ENCODE measurements around the gene CST11.
"Not testable (repeated sequence)": the region's sequence is repeated elsewhere in the genome, so short reads cannot be mapped to it uniquely, and the experiment has no call there.

Gene CST11, protein sequence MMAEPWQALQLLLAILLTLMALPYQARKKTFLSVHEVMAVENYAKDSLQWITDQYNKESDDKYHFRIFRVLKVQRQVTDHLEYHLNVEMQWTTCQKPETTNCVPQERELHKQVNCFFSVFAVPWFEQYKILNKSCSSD

DNA sequence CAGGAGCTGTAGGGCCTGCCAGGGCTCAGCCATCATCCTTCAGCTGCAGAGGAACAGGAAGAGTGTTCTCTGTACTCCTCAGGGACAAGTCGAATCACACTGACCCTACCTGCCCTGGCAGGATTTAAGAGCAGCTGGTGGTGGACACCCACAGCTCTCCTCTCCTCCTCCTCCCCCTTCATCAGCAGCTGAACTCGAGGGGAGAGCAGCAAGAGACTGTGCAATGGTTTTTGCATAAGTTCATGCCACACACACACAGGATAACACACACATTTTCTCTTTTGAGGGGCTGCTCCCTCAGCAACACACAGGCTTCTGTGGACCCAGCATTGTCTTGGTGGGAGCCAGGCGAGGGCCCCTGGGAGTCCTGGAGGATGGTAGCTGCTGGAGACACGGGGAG, at the start of gene CST11:
Gene CST11 (minus strand): TSS at position 101 of the 400 bp plus-strand sequence. CDS start 65 bp downstream, at position 36.
- no peak for DNase-seq

DNA sequence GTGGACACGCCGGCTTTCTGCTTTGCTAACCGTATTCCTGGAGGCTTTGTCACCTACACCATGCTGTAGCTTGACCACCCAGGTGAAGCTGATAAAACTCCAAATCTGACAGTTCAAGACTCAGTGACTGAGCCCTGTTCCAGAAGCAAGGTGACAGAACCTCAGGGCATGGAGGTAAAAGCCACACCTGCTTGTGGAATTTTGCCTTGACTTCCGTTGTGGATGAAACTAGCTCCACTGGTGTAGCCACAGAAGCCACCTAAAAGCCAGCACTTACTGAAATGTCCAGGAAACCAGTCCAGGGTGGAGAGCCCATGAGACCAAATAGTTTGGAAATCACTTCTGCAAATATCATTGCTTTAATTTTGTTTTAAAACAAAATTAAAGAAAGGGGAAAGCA, 49.2 kb upstream of the CST11 start:
- no peak for DNase-seq

GRCh38 chr20:23497536-23497935, 44.9 kb upstream of the CST11 start:
- peak; percentile 8 for DNase-seq

DNA sequence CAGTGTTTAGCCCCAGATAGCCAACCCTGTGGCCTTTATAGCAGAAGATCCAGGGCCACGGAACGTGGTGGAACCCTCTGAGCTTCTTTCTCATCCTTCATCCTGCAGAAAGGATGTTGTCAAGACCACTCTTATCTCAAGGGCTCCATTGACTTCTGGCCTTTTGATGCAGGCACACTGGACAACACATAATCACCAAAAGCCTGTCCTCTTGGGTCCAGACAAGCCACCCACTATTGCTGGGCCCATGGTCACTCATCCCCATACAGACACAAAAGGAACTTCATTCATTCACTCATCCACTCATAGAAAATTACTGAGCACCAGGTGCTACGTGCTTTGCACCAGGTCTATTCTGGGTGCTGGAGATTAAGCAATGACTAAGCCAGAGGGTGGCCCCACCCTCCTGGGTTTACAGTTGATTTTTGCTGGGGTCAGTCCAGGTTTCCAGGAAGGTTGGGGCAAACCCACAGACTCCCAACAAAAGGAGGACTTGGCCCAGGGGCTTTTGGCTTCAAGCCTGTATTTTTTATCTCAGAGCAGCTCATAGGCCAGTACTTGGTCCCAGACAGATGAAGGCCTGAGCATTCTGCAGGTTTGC, 40.6 kb upstream of the CST11 start:
- no peak for DNase-seq

GRCh38 chr20:23492292-23492691, 39.6 kb upstream of the CST11 start:
- DNase-seq, result no peak

- no peak for DNase-seq
Observed at GRCh38 chr20:23490817-23491216, 38.1 kb upstream of the CST11 start, which contains the start of gene CST8. Gene CST8 (plus strand): TSS chr20:23491117. CDS start chr20:23491668, 551 bp downstream.

- no peak for DNase-seq
Observed at GRCh38 chr20:23488996-23489395, 36.3 kb upstream of the CST11 start.

- DNase-seq, result no peak
Observed at GRCh38 chr20:23488470-23488869, 35.8 kb upstream of the CST11 start.

DNA sequence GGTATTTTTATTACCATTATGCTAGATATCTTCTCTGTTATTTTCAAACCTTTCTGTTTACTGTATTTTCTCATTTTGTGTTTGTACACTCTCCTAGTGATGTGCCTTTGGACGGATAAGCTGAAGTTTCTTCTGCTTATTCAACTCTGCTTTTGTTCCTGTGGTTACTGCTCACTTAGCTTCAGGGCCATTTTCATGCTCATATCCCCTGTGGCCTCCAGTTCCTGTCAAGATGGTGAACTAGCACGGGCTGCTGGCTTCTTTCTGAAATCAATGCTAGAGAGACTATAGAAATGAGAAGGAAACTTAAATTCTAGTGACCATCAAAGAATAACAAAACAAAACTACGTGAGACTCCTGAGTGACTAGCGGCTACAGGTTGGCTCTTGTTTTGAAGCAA, 31.4 kb upstream of the CST11 start:
- DNase-seq, result no peak

DNA sequence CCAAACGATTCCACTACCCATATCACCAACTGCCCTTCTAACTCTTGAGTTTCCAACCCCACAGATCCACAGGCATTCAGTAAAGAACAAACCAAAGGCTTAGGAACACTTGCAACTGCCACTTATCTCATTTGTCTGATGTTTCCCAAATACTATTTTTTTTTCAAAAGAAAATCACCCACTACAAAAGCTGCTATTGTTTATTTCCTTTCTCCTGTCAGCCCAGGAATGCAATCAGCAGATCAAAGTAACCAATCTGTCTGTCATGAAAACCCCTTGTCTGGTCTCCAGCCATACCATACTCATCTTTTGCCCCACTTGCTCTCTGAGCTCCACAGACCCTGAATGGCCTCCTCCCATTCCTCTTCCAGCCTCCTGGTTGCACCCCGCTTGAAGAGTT, 29.5 kb upstream of the CST11 start:
- no peak for DNase-seq

GRCh38 chr20:23479043-23479442, 26.4 kb upstream of the CST11 start:
- DNase-seq, result no peak

DNA sequence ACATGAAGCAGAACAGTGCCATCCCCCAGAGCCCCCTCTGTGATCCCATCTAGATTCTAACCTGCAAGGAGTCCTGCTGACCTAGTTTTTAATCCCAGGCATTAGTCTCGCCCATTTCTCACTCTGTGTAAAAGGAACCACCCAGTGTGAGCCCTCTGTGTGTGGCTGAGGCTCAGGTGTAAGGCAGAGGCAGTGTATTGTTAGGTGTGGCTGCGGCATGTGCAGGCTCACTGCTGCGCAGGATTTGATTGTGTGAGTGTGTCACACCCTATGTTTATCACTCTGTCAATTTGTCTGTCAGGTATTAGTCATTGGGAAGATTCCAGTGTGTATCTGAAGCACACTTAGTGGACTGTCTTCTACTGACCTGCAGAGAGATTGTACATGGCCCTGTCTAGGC, 24.5 kb upstream of the CST11 start:
- no peak for DNase-seq

GRCh38 chr20:23476015-23476754, 23.5 kb upstream of the CST11 start:
- no peak for DNase-seq

- no peak for DNase-seq
Observed at GRCh38 chr20:23475395-23475794, 22.7 kb upstream of the CST11 start.

DNA sequence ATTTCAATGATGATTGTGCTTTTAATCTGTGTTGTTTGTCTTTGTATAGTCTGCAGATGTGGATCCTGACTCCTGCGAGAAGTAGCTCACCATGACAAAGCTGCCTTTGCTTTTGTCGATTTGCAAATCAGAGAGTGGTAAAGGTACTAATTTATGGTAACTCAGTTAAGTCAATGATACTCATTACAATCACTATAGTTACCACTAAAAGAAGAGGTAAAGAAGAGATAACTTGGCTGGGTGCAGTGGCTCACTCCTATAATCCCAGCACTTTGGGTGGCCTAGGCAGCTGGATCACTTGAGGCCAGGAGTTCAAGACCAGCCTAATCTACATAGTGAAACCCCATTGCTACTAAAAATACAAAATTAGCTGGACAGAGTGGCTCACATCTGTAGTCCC, 20.6 kb upstream of the CST11 start:
- DNase-seq, result not testable (repeated sequence)

GRCh38 chr20:23472306-23472705, 19.6 kb upstream of the CST11 start:
- not testable (repeated sequence) for DNase-seq

GRCh38 chr20:23466961-23467360, 14.3 kb upstream of the CST11 start:
- not testable (repeated sequence) for DNase-seq

DNA sequence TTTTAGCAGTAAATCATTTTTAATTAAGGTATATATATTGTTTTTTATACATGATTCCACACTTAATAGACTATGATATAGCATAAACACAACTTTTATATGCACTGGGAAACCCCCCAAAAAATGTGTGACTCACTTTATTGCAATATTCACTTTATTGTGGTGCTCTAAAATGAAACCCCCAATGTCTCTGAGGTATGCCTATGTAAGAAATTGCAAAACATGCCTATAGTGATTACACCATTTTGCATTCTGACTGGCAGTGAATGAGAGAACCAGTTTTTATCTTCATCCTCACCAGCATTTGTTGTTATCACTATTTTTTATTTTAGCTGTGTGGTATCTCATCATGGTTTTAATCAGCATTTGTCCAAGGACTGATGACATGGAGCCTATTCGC, 8.5 kb upstream of the CST11 start:
- no peak for DNase-seq

- DNase-seq, result no peak
Observed at GRCh38 chr20:23459461-23460150, 6.9 kb upstream of the CST11 start.

GRCh38 chr20:23456873-23457272, 4.2 kb upstream of the CST11 start:
- no peak for DNase-seq

- DNase-seq, result no peak
Observed at GRCh38 chr20:23456409-23456808, 3.7 kb upstream of the CST11 start.

DNA sequence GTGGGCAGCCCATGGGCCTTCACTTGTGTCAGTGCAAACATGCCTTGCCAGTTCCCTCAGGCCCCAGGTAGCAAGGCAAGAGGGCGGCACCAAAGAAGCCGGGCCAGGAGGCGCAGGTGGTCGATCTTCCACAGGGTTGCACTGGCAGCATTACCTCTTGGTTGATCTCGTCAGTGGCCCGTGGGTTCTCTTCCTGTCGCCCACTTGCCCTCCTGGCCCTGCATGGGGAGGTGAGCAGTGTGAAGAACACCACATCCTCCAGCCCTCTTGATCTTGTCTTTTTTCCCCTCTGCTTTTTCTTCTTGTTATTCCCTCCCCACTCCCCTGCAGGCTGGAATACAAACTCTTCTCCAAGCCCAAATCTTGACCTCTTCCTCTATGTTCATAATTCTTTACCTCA, 3.0 kb upstream of the CST11 start:
- DNase-seq, result no peak

DNA sequence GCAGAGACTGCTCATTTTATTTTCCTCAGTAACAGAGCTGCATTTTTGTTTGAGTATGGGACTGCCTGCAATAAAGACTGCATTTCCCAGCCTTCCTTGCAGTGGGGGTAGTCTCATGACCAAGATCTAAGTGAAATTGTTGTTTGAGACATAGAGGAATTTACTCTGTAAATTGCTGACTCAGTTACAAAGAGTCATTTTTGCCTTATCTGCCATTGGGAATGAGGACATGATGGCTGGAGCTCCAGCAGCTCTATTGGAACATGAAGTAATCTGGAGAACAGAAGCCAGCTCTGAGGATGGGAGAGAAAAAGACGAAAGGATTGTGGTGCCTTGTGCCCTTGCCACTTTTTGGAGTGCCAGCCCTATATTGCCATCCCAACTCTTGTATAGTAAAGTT, 2.1 kb upstream of the CST11 start:
- no peak for DNase-seq

Measured in activated naive CD4-positive, alpha-beta T cell treated with Interleukin-2 at 50 U/mL for 16 hours (primary cell).